Smooth muscle cell (in vitro differentiated cells): ENCODE data around the gene GABRB3. TPM values are rescaled to one million over a fixed set of nuclear protein-coding genes. Genes with fewer than 3 reads are reported as not detected.

Experiments used
- DNase-seq: peaks from one replicate; lab custom pipeline; 2025; ENCODE audit not compliant: unreplicated experiment; lab: John Stamatoyannopoulos, UW
- H2AFZ ChIP-seq: fragments of 200-600 bp; sonication (generic); 2 replicates; pipeline ENCODE4 v1.6.0; 2016; ENCODE audit warnings: antibody characterized with exemption, low read depth, mild to moderate bottlenecking
- H3F3A ChIP-seq: fragments of 200-600 bp; sonication (generic); 2 replicates; pipeline ENCODE4 v1.6.0; 2017; ENCODE audit warnings: antibody characterized with exemption, low read depth
- H3K27ac ChIP-seq: fragments of 200-600 bp; sonication (generic); 2 replicates; pipeline ENCODE4 v1.5.1; 2016; ENCODE audit warnings: low read depth, mild to moderate bottlenecking
- H3K27me3 ChIP-seq: fragments of 200-600 bp; sonication (generic); 2 replicates; pipeline ENCODE4 v1.6.1; 2016; ENCODE audit warnings: low read depth, mild to moderate bottlenecking
- H3K36me3 ChIP-seq: fragments of 200-600 bp; sonication (generic); 2 replicates; pipeline ENCODE4 v1.5.1; 2016; ENCODE audit warnings: low read depth
- H3K4me1 ChIP-seq: fragments of 200-600 bp; sonication (generic); 2 replicates; pipeline ENCODE4 v1.5.1; 2016; ENCODE audit warnings: low read depth
- H3K4me2 ChIP-seq: fragments of 200-600 bp; sonication (generic); 2 replicates; pipeline ENCODE4 v1.6.0; 2016; ENCODE audit warnings: mild to moderate bottlenecking
- H3K4me3 ChIP-seq: fragments of 200-600 bp; sonication (generic); 2 replicates; pipeline ENCODE4 v1.5.1; 2016; ENCODE audit warnings: mild to moderate bottlenecking
- H3K79me2 ChIP-seq: fragments of 200-600 bp; sonication (generic); 2 replicates; pipeline ENCODE4 v1.6.0; 2016; ENCODE audit warnings: low read depth, mild to moderate bottlenecking
- H3K9ac ChIP-seq: fragments of 200-600 bp; sonication (generic); 2 replicates; pipeline ENCODE4 v1.6.0; 2016; ENCODE audit warnings: low read depth
- H3K9me3 ChIP-seq: fragments of 200-600 bp; sonication (generic); replicated peaks from 2 replicates; pipeline ENCODE4 v1.5.1; 2016; ENCODE audit warnings: low read depth
- H4K20me1 ChIP-seq: fragments of 200-600 bp; sonication (generic); 2 replicates; pipeline ENCODE4 v1.6.0; 2016; ENCODE audit warnings: low read depth
- WGBS: methylation state at CpG from one replicate; pipeline ENCODE4 v1.1.7; 2016; ENCODE audit warnings: low lambda C conversion rate; 5-methylcytosine and 5-hydroxymethylcytosine counted together
- polyA plus RNA-seq: library from polyadenylated mRNA; unstranded; fragments of >200 nt; fragmentation: Nextera tagmentation; extraction: Ambion mirVana; gene quantifications from 2 replicates; pipeline ENCODE4 v1.2.1, GENCODE V29; 2016
- total RNA-seq: library from RNA; depleted of rRNA; stranded (reverse); fragments of >200 nt; gene quantifications from 2 replicates; pipeline ENCODE4 v1.2.3, GENCODE V29; 2014
- TF ChIP-seq, protein P1 (sequence below): fragments of 200-600 bp; sonication (generic); IDR thresholded peaks from 2 replicates; pipeline ENCODE4 v1.5.1; 2017; ENCODE audit warnings: borderline replicate concordance, mild to moderate bottlenecking, antibody characterized with exemption; ENCODE audit not compliant: insufficient read depth, poor library complexity, severe bottlenecking

The GABRB3 gene
- total and polyA plus RNA-seq, 2 experiments from 2014 or later = 0.57 to 4.9 TPM

DNA sequence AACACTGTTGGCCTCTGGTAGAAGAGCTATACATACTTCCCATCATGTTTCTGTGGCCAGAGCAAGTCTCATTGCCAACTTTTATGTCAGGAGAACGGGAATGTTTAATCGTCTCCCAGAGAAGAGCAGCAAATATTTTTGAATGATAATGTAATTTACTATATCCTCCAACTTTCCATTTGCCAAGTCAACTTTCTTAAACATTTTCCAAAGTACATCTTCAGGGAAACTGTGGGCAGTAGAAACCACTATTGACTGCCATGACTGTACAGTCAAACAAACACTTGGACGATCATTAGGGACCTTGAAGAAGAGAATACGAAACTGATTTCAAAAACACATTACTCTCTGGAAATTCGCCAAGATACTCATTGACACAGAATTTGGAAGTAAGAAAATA, 201.5 kb downstream of the GABRB3 start:
- H2AFZ ChIP-seq = no peak overlapping the region
- H3K27me3 ChIP-seq = no peaks in the 10 kb centered on the region
- no peak overlapping the region for H3K9ac ChIP-seq
- H3K4me2 ChIP-seq = no peak overlapping the region
- no peaks in the 10 kb centered on the region for H3K79me2 ChIP-seq
- H3K4me3 ChIP-seq = no peak overlapping the region
- no peaks in the 10 kb centered on the region for H3K9me3 ChIP-seq
- no peaks in the 10 kb centered on the region for H3K36me3 ChIP-seq
- TF ChIP-seq, protein P1, sequence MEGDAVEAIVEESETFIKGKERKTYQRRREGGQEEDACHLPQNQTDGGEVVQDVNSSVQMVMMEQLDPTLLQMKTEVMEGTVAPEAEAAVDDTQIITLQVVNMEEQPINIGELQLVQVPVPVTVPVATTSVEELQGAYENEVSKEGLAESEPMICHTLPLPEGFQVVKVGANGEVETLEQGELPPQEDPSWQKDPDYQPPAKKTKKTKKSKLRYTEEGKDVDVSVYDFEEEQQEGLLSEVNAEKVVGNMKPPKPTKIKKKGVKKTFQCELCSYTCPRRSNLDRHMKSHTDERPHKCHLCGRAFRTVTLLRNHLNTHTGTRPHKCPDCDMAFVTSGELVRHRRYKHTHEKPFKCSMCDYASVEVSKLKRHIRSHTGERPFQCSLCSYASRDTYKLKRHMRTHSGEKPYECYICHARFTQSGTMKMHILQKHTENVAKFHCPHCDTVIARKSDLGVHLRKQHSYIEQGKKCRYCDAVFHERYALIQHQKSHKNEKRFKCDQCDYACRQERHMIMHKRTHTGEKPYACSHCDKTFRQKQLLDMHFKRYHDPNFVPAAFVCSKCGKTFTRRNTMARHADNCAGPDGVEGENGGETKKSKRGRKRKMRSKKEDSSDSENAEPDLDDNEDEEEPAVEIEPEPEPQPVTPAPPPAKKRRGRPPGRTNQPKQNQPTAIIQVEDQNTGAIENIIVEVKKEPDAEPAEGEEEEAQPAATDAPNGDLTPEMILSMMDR = no peak
- H3F3A ChIP-seq = no peaks in the 10 kb centered on the region
- no peaks in the 10 kb centered on the region for H3K4me1 ChIP-seq
- WGBS = 96% methylated on average over 5 of the region's 5 CpGs
- no peaks in the 10 kb centered on the region for H4K20me1 ChIP-seq
- H3K27ac ChIP-seq = no peak overlapping the region
- DNase-seq = no peak

DNA sequence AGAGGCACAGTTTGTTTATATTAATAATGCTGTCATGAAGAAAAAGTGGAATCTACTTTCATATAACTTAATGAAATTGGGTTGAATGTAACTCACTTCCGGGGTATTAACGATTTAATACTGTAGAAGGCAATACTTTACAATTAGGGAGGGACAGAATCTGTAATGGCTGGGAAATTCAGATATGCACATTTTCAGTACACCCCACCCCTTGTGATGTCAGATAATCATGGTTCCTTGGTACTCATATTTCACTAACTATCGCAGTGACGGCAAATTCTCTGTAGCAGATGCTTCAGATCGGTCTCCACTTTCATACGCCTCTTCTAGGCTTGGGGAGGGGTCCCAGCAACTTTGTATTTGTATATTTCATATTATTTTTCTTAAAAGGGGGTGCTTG, 207.3 kb downstream of the GABRB3 start:
- no peak overlapping the region for H3K4me2 ChIP-seq
- H3K36me3 ChIP-seq = no peaks in the 10 kb centered on the region
- no peak overlapping the region for H2AFZ ChIP-seq
- TF ChIP-seq, protein P1 = no peak
- H3K27me3 ChIP-seq = no peaks in the 10 kb centered on the region
- no peak overlapping the region for H3K27ac ChIP-seq
- no peak overlapping the region for H3K9ac ChIP-seq
- 96% methylated on average over 6 of the region's 6 CpGs for WGBS
- no peaks in the 10 kb centered on the region for H4K20me1 ChIP-seq
- no peak for DNase-seq
- no peaks in the 10 kb centered on the region for H3K9me3 ChIP-seq
- H3K4me1 ChIP-seq = no peaks in the 10 kb centered on the region
- no peaks in the 10 kb centered on the region for H3K79me2 ChIP-seq
- no peaks in the 10 kb centered on the region for H3F3A ChIP-seq
- H3K4me3 ChIP-seq = no peak overlapping the region

DNA sequence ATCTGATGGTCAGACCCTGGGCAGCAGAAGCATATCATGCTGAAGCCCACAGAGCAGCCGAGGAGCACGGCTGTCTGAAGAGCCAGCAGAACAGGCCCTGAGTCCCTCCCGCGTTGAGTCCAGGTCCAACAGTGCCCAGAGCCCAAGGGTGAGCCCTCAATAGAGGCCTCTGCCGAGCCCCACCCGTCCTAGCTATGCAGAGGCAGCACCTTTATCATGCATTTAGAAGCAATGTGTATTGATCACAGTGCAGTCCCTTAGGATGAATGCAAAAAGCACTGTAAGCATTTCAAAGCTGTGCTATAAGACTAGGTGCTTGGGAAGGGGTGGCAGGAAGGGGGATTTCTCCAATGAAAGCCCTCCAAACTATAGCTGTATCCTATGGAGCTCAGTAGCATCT, 208.5 kb downstream of the GABRB3 start:
- Histone ChIP-seq H3K27ac (no peak overlapping the region), H3F3A (no peaks in the 10 kb centered on the region), H3K9ac (no peak overlapping the region), H3K9me3 (no peaks in the 10 kb centered on the region), H3K36me3 (no peaks in the 10 kb centered on the region), H4K20me1 (no peaks in the 10 kb centered on the region), H3K27me3 (no peaks in the 10 kb centered on the region), H3K4me3 (no peak overlapping the region), H3K4me1 (no peaks in the 10 kb centered on the region), H3K79me2 (no peaks in the 10 kb centered on the region), H3K4me2 (no peak overlapping the region), H2AFZ (no peak overlapping the region)
- no peak for DNase-seq
- TF ChIP-seq, protein P1 = no peak
- 82% methylated on average over 6 of the region's 6 CpGs for WGBS

DNA sequence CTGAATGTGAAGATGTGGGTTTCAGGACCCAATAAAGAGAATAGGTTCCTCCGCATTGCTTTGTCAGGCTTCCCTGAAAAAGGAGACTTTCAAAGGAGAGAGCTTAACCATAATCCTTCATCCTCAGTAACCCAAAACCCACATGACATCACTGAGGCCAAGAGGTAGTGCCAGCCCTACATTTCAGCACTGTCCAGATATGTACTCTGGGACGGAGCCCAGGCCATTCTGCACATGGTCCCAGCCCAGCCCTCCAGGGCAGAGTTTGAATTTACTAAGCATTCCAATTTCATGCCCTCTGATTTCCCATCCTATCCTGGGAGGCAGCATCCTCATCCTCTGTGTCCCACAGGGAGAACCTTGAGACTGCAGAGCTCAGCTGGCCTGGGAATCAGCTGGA, 210.5 kb downstream of the GABRB3 start:
- Histone ChIP-seq H3K4me3 (no peak overlapping the region), H3K4me1 (no peaks in the 10 kb centered on the region), H2AFZ (no peak overlapping the region), H3K27me3 (no peaks in the 10 kb centered on the region), H3K9ac (no peak overlapping the region), H3K9me3 (no peaks in the 10 kb centered on the region), H3K4me2 (peak overlapping the region; percentile 29), H4K20me1 (no peaks in the 10 kb centered on the region), H3K79me2 (no peaks in the 10 kb centered on the region), H3K36me3 (no peaks in the 10 kb centered on the region), H3K27ac (peak overlapping the region; percentile 29), H3F3A (no peaks in the 10 kb centered on the region)
- 68% methylated on average over 2 of the region's 2 CpGs for WGBS
- DNase-seq = no peak
- TF ChIP-seq, protein P1 = no peak
